ENCODE measurements around the gene TBC1D32. TPM values are rescaled to one million over a fixed set of nuclear protein-coding genes. Genes with fewer than 3 reads are reported as not detected.

Gene TBC1D32
- total and polyA plus RNA-seq, 2 experiments from 2014 or later = 4.7 to 9.0 TPM

GRCh38 chr6:121260651-121261102 lies 73.6 kb downstream of the TBC1D32 start:
- Histone ChIP-seq H3K4me2 (ENCODE audit: unreplicated experiment) (no peak overlapping the region), H3K27ac (no peak overlapping the region)
- peak; percentile 24 for DNase-seq

GRCh38 chr6:121247386-121247785 lies 86.9 kb downstream of the TBC1D32 start:
- Histone ChIP-seq H3K27ac (no peak overlapping the region), H3K9me2 (ENCODE audit: insufficient read depth) (no peaks in the 10 kb centered on the region), H3K9ac (no peak overlapping the region), H3K4me3 (no peak overlapping the region), H4K20me1 (ENCODE audit: insufficient read depth) (no peaks in the 10 kb centered on the region), H3K79me2 (ENCODE audit: insufficient read depth) (no peaks in the 10 kb centered on the region), H3K4me2 (ENCODE audit: unreplicated experiment) (no peak overlapping the region), H3F3A (ENCODE audit: insufficient read depth) (no peaks in the 10 kb centered on the region), H2AFZ (no peak overlapping the region), H3K36me3 (ENCODE audit: low read depth) (no peaks in the 10 kb centered on the region), H3K4me1 (ENCODE audit: insufficient read depth) (no peaks in the 10 kb centered on the region), H3K9me3 (ENCODE audit: low read depth) (no peaks in the 10 kb centered on the region), H3K27me3 (replicated peaks; ENCODE audit: insufficient read depth) (no peaks in the 10 kb centered on the region)
- DNase-seq = peak; percentile 19
- TF ChIP-seq EZH2phosphoT487 (IDR thresholded peaks at IDR 0.05; ENCODE audit: insufficient read depth, low read depth) (no peak), EZH2 (IDR thresholded peaks at IDR 0.05; ENCODE audit: insufficient read depth, poor library complexity, severe bottlenecking) (no peak)
- in situ Hi-C loops (cut with MboI) = no loop called here

More at GRCh38 chr6:121260651-121261102, 73.6 kb downstream of the TBC1D32 start:
- Histone ChIP-seq H4K20me1 (ENCODE audit: insufficient read depth) (no peaks in the 10 kb centered on the region), H3K27me3 (replicated peaks; ENCODE audit: insufficient read depth) (no peaks in the 10 kb centered on the region), H3K9ac (no peak overlapping the region), H3K9me3 (ENCODE audit: low read depth) (no peaks in the 10 kb centered on the region), H3K79me2 (ENCODE audit: insufficient read depth) (no peaks in the 10 kb centered on the region), H3K36me3 (ENCODE audit: low read depth) (no peaks in the 10 kb centered on the region), H3K4me1 (ENCODE audit: insufficient read depth) (no peaks in the 10 kb centered on the region), H3F3A (ENCODE audit: insufficient read depth) (no peaks in the 10 kb centered on the region), H3K9me2 (ENCODE audit: insufficient read depth) (no peaks in the 10 kb centered on the region), H3K4me3 (no peak overlapping the region), H2AFZ (no peak overlapping the region)
- in situ Hi-C loops (cut with MboI) = no loop called here
- WGBS, 2 experiments (ENCODE audit: low coverage in 1 of 2, low lambda C conversion rate in 2 of 2, missing lambda C conversion rate in 2 of 2) = 84% methylated on average over 7 to 8 of the region's 9 CpGs
- TF ChIP-seq EZH2phosphoT487 (IDR thresholded peaks at IDR 0.05; ENCODE audit: insufficient read depth, low read depth) (no peak), EZH2 (IDR thresholded peaks at IDR 0.05; ENCODE audit: insufficient read depth, poor library complexity, severe bottlenecking) (no peak)

GRCh38 chr6:121242386-121242785 lies 91.9 kb downstream of the TBC1D32 start:
- in situ Hi-C loops (cut with MboI) = no loop called here
- Histone ChIP-seq H4K20me1 (ENCODE audit: insufficient read depth) (no peaks in the 10 kb centered on the region), H3F3A (ENCODE audit: insufficient read depth) (no peaks in the 10 kb centered on the region), H3K79me2 (ENCODE audit: insufficient read depth) (no peaks in the 10 kb centered on the region), H3K9me2 (ENCODE audit: insufficient read depth) (no peaks in the 10 kb centered on the region), H3K9me3 (ENCODE audit: low read depth) (no peaks in the 10 kb centered on the region), H3K27me3 (replicated peaks; ENCODE audit: insufficient read depth) (no peaks in the 10 kb centered on the region), H3K9ac (no peak overlapping the region), H3K36me3 (ENCODE audit: low read depth) (no peaks in the 10 kb centered on the region), H3K27ac (no peak overlapping the region), H3K4me1 (ENCODE audit: insufficient read depth) (no peaks in the 10 kb centered on the region), H2AFZ (no peak overlapping the region), H3K4me2 (ENCODE audit: unreplicated experiment) (no peak overlapping the region), H3K4me3 (no peak overlapping the region)
- DNase-seq = no peak
- 94 to 98% methylated on average over 2 of the region's 2 CpGs for WGBS, 2 experiments (ENCODE audit: low coverage in 1 of 2, low lambda C conversion rate in 2 of 2, missing lambda C conversion rate in 2 of 2)
- TF ChIP-seq EZH2phosphoT487 (IDR thresholded peaks at IDR 0.05; ENCODE audit: insufficient read depth, low read depth) (no peak), EZH2 (IDR thresholded peaks at IDR 0.05; ENCODE audit: insufficient read depth, poor library complexity, severe bottlenecking) (no peak)

GRCh38 chr6:121237859-121238258 lies 96.4 kb downstream of the TBC1D32 start:
- H3K27ac ChIP-seq = no peak overlapping the region
- no peak overlapping the region for H3K9ac ChIP-seq
- in situ Hi-C loops (cut with MboI) = no loop called here
- no peak overlapping the region for H3K4me2 ChIP-seq (ENCODE audit: unreplicated experiment)
- H3K9me2 ChIP-seq (ENCODE audit: insufficient read depth) = no peaks in the 10 kb centered on the region
- H2AFZ ChIP-seq = no peak overlapping the region
- TF ChIP-seq EZH2 (IDR thresholded peaks at IDR 0.05; ENCODE audit: insufficient read depth, poor library complexity, severe bottlenecking) (no peak), EZH2phosphoT487 (IDR thresholded peaks at IDR 0.05; ENCODE audit: insufficient read depth, low read depth) (no peak)
- no peaks in the 10 kb centered on the region for H3K36me3 ChIP-seq (ENCODE audit: low read depth)
- H3K9me3 ChIP-seq (ENCODE audit: low read depth) = no peaks in the 10 kb centered on the region
- H3K27me3 ChIP-seq (replicated peaks; ENCODE audit: insufficient read depth) = no peaks in the 10 kb centered on the region
- H3K4me1 ChIP-seq (ENCODE audit: insufficient read depth) = no peaks in the 10 kb centered on the region
- 97 to 100% methylated on average over 1 of the region's 1 CpG for WGBS, 2 experiments (ENCODE audit: low coverage in 1 of 2, low lambda C conversion rate in 2 of 2, missing lambda C conversion rate in 2 of 2)
- H4K20me1 ChIP-seq (ENCODE audit: insufficient read depth) = no peaks in the 10 kb centered on the region
- no peaks in the 10 kb centered on the region for H3F3A ChIP-seq (ENCODE audit: insufficient read depth)
- no peaks in the 10 kb centered on the region for H3K79me2 ChIP-seq (ENCODE audit: insufficient read depth)
- no peak overlapping the region for H3K4me3 ChIP-seq
- no peak for DNase-seq

- no peaks in the 10 kb centered on the region for H4K20me1 ChIP-seq (ENCODE audit: insufficient read depth)
- H3K36me3 ChIP-seq (ENCODE audit: low read depth) = no peaks in the 10 kb centered on the region
- no peaks in the 10 kb centered on the region for H3K27me3 ChIP-seq (replicated peaks; ENCODE audit: insufficient read depth)
- no peaks in the 10 kb centered on the region for H3K79me2 ChIP-seq (ENCODE audit: insufficient read depth)
- no peak overlapping the region for H3K9ac ChIP-seq
- H3F3A ChIP-seq (ENCODE audit: insufficient read depth) = no peaks in the 10 kb centered on the region
- no peak overlapping the region for H3K4me2 ChIP-seq (ENCODE audit: unreplicated experiment)
- H3K4me3 ChIP-seq = no peak overlapping the region
- H2AFZ ChIP-seq = no peak overlapping the region
- H3K9me2 ChIP-seq (ENCODE audit: insufficient read depth) = 0 out of 2 replicates have a peak, but pooled peaks cover 2% of the 10 kb centered on the region
- no peak for TF ChIP-seq EZH2 (IDR thresholded peaks at IDR 0.05; ENCODE audit: insufficient read depth, poor library complexity, severe bottlenecking)
- no peak for TF ChIP-seq EZH2phosphoT487 (IDR thresholded peaks at IDR 0.05; ENCODE audit: insufficient read depth, low read depth)
- in situ Hi-C loops (cut with MboI) = no loop called here
- H3K9me3 ChIP-seq (ENCODE audit: low read depth) = no peaks in the 10 kb centered on the region
- H3K4me1 ChIP-seq (ENCODE audit: insufficient read depth) = no peaks in the 10 kb centered on the region
- DNase-seq = no peak
- no peak overlapping the region for H3K27ac ChIP-seq
These were observed 97.3 kb downstream of the TBC1D32 start for GRCh38 chr6:121236984-121237383.

Data from GM23248 (cell line).